K562 (cell line): ENCODE results near the gene FBXO10. TPM values are rescaled to one million over a fixed set of nuclear protein-coding genes. Genes with fewer than 3 reads are reported as not detected.

Experiments used
- ATAC-seq: fragments of 200-7000 bp; cut with Tn5 transposase; 3 replicates; pipeline ENCODE4 v1.9.1; 2020; ENCODE audit warnings: moderate library complexity
- BruUV-seq: library from RNA; stranded (reverse); fragments of 400-500 nt; replicated peaks from 2 replicates; lab custom pipeline; 2021; lab: Mats Ljungman, UMichigan
- CTCF ChIA-PET: fragments of 300-600 bp; formaldehyde crosslinking; extraction: SDS; loops from one replicate; lab custom pipeline; 2021; ENCODE audit warnings: low intra/inter-chr PET ratio; lab: Yijun Ruan, JAX
- POLR2A ChIA-PET: fragments of 300-600, 350-650 bp; sonication (Branson Sonifier 250); formaldehyde crosslinking; extraction: SDS; loops from one replicate; lab custom pipeline; 2021; ENCODE audit warnings: antibody characterized with exemption, inconsistent platforms; lab: Yijun Ruan, JAX
- DNase-seq, 4 experiments: peaks; one replicate each; pipeline versions ENCODE4 v3.0.0 to v3.0.0-alpha.2; 2011 to 2018; ENCODE audit warnings: low spot score in 3 of 4, mixed read lengths in 3 of 4; ENCODE audit errors: extremely low read depth in 1 of 4
- FAIRE-seq: peaks from 2 replicates; lab custom pipeline; 2011; peaks lifted over from hg19 to GRCh38; lab: Jason Lieb, UNC
- H2AFZ ChIP-seq: 2 replicates; pipeline ENCODE4 v1.6.0; 2011; ENCODE audit warnings: low read depth, low read length, control low read depth, inconsistent platforms
- H3K27ac ChIP-seq: fragments of 200-600 bp; 3 replicates; pipeline ENCODE4 v1.8.0; 2011; ENCODE audit warnings: low read depth, mild to moderate bottlenecking, control low read depth, inconsistent platforms, low read length, moderate library complexity, mixed read lengths; ENCODE audit errors: extremely low read depth
- H3K27me3 ChIP-seq, 2 experiments: fragments of 300-600 bp in 1 of 2; 2 replicates in 1 of 2; 3 replicates in 1 of 2; pipeline versions ENCODE4 v1.6.0 to v1.8.0; 2011; ENCODE audit warnings: inconsistent platforms in 2 of 2, low read length in 2 of 2, mild to moderate bottlenecking in 1 of 2, mixed read lengths in 1 of 2, moderate library complexity in 1 of 2; ENCODE audit not compliant: control insufficient read depth in 2 of 2, insufficient read depth in 2 of 2
- H3K36me3 ChIP-seq: fragments of 300-600 bp; 3 replicates; pipeline ENCODE4 v1.8.0; 2011; ENCODE audit warnings: mild to moderate bottlenecking, low read length, inconsistent platforms; ENCODE audit not compliant: control insufficient read depth, insufficient read depth
- H3K4me1 ChIP-seq, 2 experiments: fragments of 200-600 bp in 1 of 2; replicated peaks in 1 of 2; 2 replicates in 1 of 2; 3 replicates in 1 of 2; pipeline versions ENCODE4 v1.5.1 to v1.8.0; 2011; ENCODE audit warnings: inconsistent platforms in 2 of 2, low read length in 2 of 2, mild to moderate bottlenecking in 1 of 2, mixed read lengths in 1 of 2, moderate library complexity in 1 of 2; ENCODE audit not compliant: control insufficient read depth in 2 of 2, insufficient read depth in 2 of 2
- H3K4me2 ChIP-seq: 2 replicates; pipeline ENCODE4 v1.6.1; 2011; ENCODE audit warnings: low read length, control low read depth, inconsistent platforms, mixed read lengths; ENCODE audit not compliant: insufficient read depth
- H3K4me3 ChIP-seq: fragments of 200-600 bp; sonication (generic), shearing (Covaris generic); 2 replicates; pipeline ENCODE4 v1.5.1; 2016; ENCODE audit warnings: control low read depth, inconsistent platforms
- H3K79me2 ChIP-seq: fragments of 200-600 bp; 3 replicates; pipeline ENCODE4 v1.8.0; 2011; ENCODE audit warnings: low read length, inconsistent platforms; ENCODE audit not compliant: control insufficient read depth, insufficient read depth
- H3K9ac ChIP-seq, 2 experiments: 2 replicates each; pipeline versions ENCODE4 v1.6.0 to v1.6.1; 2011; ENCODE audit warnings: low read depth in 2 of 2, low read length in 2 of 2, control low read depth in 1 of 2, inconsistent platforms in 1 of 2, mild to moderate bottlenecking in 1 of 2, mixed read lengths in 1 of 2; ENCODE audit not compliant: insufficient read depth in 1 of 2
- H3K9me1 ChIP-seq: one replicate; pipeline ENCODE4 v1.6.0; 2011; ENCODE audit warnings: inconsistent platforms, mild to moderate bottlenecking, low read length, moderate library complexity; ENCODE audit not compliant: control insufficient read depth, insufficient read depth
- H3K9me3 ChIP-seq: replicated peaks from 2 replicates; pipeline ENCODE4 v1.5.1; 2011; ENCODE audit warnings: low read depth, low read length, inconsistent platforms; ENCODE audit not compliant: control insufficient read depth, insufficient read depth
- H4K20me1 ChIP-seq: replicated peaks from 2 replicates; pipeline ENCODE4 v1.6.1; 2011; ENCODE audit warnings: low read length, inconsistent platforms, mixed read lengths; ENCODE audit not compliant: control insufficient read depth, insufficient read depth
- ATF3 ChIP-seq, 2 experiments: fragments of 450-650 bp in 1 of 2; sonication (generic) in 1 of 2; formaldehyde crosslinking in 1 of 2; IDR thresholded peaks in 1 of 2; conservative IDR thresholded peaks in 1 of 2; 2 replicates each; pipeline versions ENCODE4 v1.6.1 to v1.8.1; 2016 to 2023; ENCODE audit warnings: mild to moderate bottlenecking in 2 of 2, moderate library complexity in 2 of 2, inconsistent platforms in 1 of 2, missing genetic modification reagents in 1 of 2
- ELF1 ChIP-seq: fragments of 200-800 bp; sonication (Bioruptor generic); IDR thresholded peaks from 2 replicates; pipeline ENCODE4 v1.6.1; 2016; ENCODE audit warnings: missing genetic modification characterization, missing compliant biosample characterization
- KLF13 ChIP-seq: fragments of 450-650 bp; IDR thresholded peaks from 2 replicates; pipeline ENCODE4 v1.6.1; 2016; ENCODE audit warnings: missing genetic modification characterization, low read depth, mild to moderate bottlenecking, missing compliant biosample characterization, moderate library complexity, borderline replicate concordance
- MBD1 ChIP-seq: fragments of 250-450 bp; sonication (Bioruptor Pico); IDR thresholded peaks from 2 replicates; pipeline ENCODE4 v1.8.0; 2022; ENCODE audit warnings: inconsistent platforms
- NCOA4 ChIP-seq: fragments of 450-650 bp; IDR thresholded peaks from 2 replicates; pipeline ENCODE4 v1.6.1; 2018; ENCODE audit warnings: mild to moderate bottlenecking; ENCODE audit not compliant: partially characterized antibody
- NR2C1 ChIP-seq, 2 experiments: fragments of 450-650 bp; IDR thresholded peaks; 2 replicates each; pipeline ENCODE4 v1.6.1; 2017; ENCODE audit warnings: mild to moderate bottlenecking in 2 of 2, antibody characterized with exemption in 1 of 2, inconsistent platforms in 1 of 2, missing compliant biosample characterization in 1 of 2, missing genetic modification characterization in 1 of 2
- POLR3G ChIP-seq: IDR thresholded peaks from 2 replicates; pipeline ENCODE4 v1.6.1; 2011; ENCODE audit not compliant: insufficient read length, insufficient replicate concordance; ENCODE audit errors: extremely low read depth
- SIN3B ChIP-seq: fragments of 450-650 bp; IDR thresholded peaks from 2 replicates; pipeline ENCODE4 v1.6.1; 2017; ENCODE audit warnings: low read depth, mild to moderate bottlenecking, moderate library complexity
- TAF9B ChIP-seq: fragments of 450-650 bp; IDR thresholded peaks from 2 replicates; pipeline ENCODE4 v1.6.1; 2018; ENCODE audit warnings: mild to moderate bottlenecking; ENCODE audit not compliant: partially characterized antibody
- TCFL5 ChIP-seq: fragments of 250-450 bp; sonication (Bioruptor Pico); conservative IDR thresholded peaks from 2 replicates; pipeline ENCODE4 v1.6.1; 2021; ENCODE audit warnings: mild to moderate bottlenecking, moderate library complexity, matching md5 sums
- TGIF2 ChIP-seq: sonication (generic); formaldehyde crosslinking; IDR thresholded peaks from 2 replicates; pipeline ENCODE4 v1.8.1; 2022; ENCODE audit warnings: mild to moderate bottlenecking, missing genetic modification reagents, moderate library complexity
- ZBTB1 ChIP-seq: sonication (generic); formaldehyde crosslinking; IDR thresholded peaks from 2 replicates; pipeline ENCODE4 v1.8.1; 2023; ENCODE audit warnings: missing genetic modification reagents, low read depth, mild to moderate bottlenecking, borderline replicate concordance
- ZFP1 ChIP-seq: fragments of 450-650 bp; formaldehyde crosslinking; IDR thresholded peaks from 2 replicates; pipeline ENCODE4 v1.4.0; 2020; ENCODE audit warnings: mild to moderate bottlenecking, mixed read lengths
- ZFP91 ChIP-seq: sonication (generic); formaldehyde crosslinking; IDR thresholded peaks from 2 replicates; pipeline ENCODE4 v1.8.0; 2022; ENCODE audit warnings: mild to moderate bottlenecking, missing genetic modification reagents
- ZNF197 ChIP-seq: fragments of 200-800 bp; sonication (Bioruptor generic); IDR thresholded peaks from 2 replicates; pipeline ENCODE4 v1.6.1; 2016; ENCODE audit warnings: low read depth, missing genetic modification characterization, missing compliant biosample characterization
- ZNF311 ChIP-seq: fragments of 250-450 bp; sonication (Bioruptor Pico); IDR thresholded peaks from 2 replicates; pipeline ENCODE4 v1.4.0; 2020; ENCODE audit warnings: mild to moderate bottlenecking, moderate library complexity
- ZNF780A ChIP-seq: fragments of 250-450 bp; sonication (Bioruptor Pico); IDR thresholded peaks from 2 replicates; pipeline ENCODE4 v1.5.0; 2021; ENCODE audit warnings: mild to moderate bottlenecking
- WGBS: fragments of 100-300 bp; shearing (Covaris generic); methylation state at CpG from one replicate; pipeline ENCODE4 v1.1.6; 2016; ENCODE audit warnings: low coverage, mixed read lengths; ENCODE audit not compliant: insufficient coverage; ENCODE audit errors: missing lambda C conversion rate; 5-methylcytosine and 5-hydroxymethylcytosine counted together
- in situ Hi-C: fragments of 300-500 bp; cut with MboI; formaldehyde crosslinking; loops from 4 replicates; pipeline ENCODE4 v1.15.0; 2018; ENCODE audit warnings: inconsistent platforms, mixed read lengths
- intact Hi-C: fragments of 100-400 bp; cut with micrococcal nuclease; formaldehyde crosslinking; loops from 2 replicates; pipeline ENCODE4 v1.14.2; 2022
- polyA plus RNA-seq, 8 experiments: library from polyadenylated mRNA; depleted of rRNA in 4 of 8; stranded (reverse) in 5 of 8; unstranded in 3 of 8; fragments of >200 nt; fragmentation: Nextera tagmentation in 2 of 8; fragmentation: Illumina TruSeq in 1 of 8; extraction: Ambion mirVana in 2 of 8; extraction: Trizol in 1 of 8; gene quantifications; 2 replicates each; pipeline versions ENCODE4 v1.2.1 to v1.2.3, GENCODE V29; 2011 to 2014; ENCODE audit warnings: inconsistent platforms in 1 of 8, missing spikeins in 1 of 8
- total RNA-seq, 7 experiments: library from RNA; depleted of rRNA in 6 of 7; stranded (reverse); fragments of >200 nt in 6 of 7; fragmentation: Illumina TruSeq in 2 of 7; extraction: Trizol in 2 of 7; gene quantifications; 2 replicates each; pipeline versions ENCODE4 v1.2.1 to v1.2.3, GENCODE V29; 2011 to 2021; ENCODE audit warnings: low replicate concordance in 1 of 7

FBXO10 gene
- total and polyA plus RNA-seq, 9 of the 15 experiments (the other 6 are each of a cell fraction or from before 2014, with no cell fraction given): 0.84 to 9.9 (median 6.0) TPM

- H2AFZ ChIP-seq: no peak overlapping the region
- no peak overlapping the region for H3K4me2 ChIP-seq
- FAIRE-seq (no peak), ATAC-seq (no peak), DNase-seq (no peak)
- CTCF ChIA-PET: interaction anchor here (0.6 kb wide), 1 partner anchor 28 kb away, joined by 6 read pairs; no protein-coding TSS in a partner anchor
- no TSS peak for BruUV-seq
- H3K9me3 ChIP-seq: no peaks in the 10 kb centered on the region; the same call in 1 of the 2 replicates
- no peaks in the 10 kb centered on the region for H4K20me1 ChIP-seq
- H3K9ac ChIP-seq: no peak overlapping the region
- H3K9me1 ChIP-seq: no peaks in the 10 kb centered on the region
- in situ Hi-C loops (no loop called here), intact Hi-C loops (no loop called here)
- POLR2A ChIA-PET: interaction anchor here (1.0 kb wide), 1 partner anchor 9 kb away, joined by 4 read pairs; no protein-coding TSS in a partner anchor
- H3K4me3 ChIP-seq: no peak overlapping the region
- peaks cover 0 to 2% of the 10 kb centered on the region in 2 experiments; a peak in 1 of 5 replicates for H3K4me1 ChIP-seq
- H3K27me3 ChIP-seq: no peaks in the 10 kb centered on the region
- WGBS: 93% methylated on average over 3 of the region's 3 CpGs
- H3K27ac ChIP-seq: no peak overlapping the region
- H3K79me2 ChIP-seq: peaks cover 10% of the 10 kb centered on the region; the same call in 1 of the 3 replicates
- H3K36me3 ChIP-seq: peaks cover 19% of the 10 kb centered on the region; the same call in 2 of the 3 replicates
- no peak for TF ChIP-seq TAF9B
- no peak for TF ChIP-seq NR2C1 (IDR thresholded peaks at IDR 0.05)
- no peak for TF ChIP-seq NR2C1 (tag; IDR thresholded peaks at IDR 0.05)
- TF ChIP-seq ZFP1: no peak
- TF ChIP-seq NCOA4: no peak
- TF ChIP-seq ZNF197 (CRISPR knock-in tag): no peak
- TF ChIP-seq ATF3 (IDR thresholded peaks at IDR 0.05): no peak
- TF ChIP-seq ATF3 (CRISPR knock-in tag; conservative IDR thresholded peaks at IDR 0.05): no peak
- TF ChIP-seq TCFL5 (CRISPR knock-in tag): no peak
- TF ChIP-seq ZNF780A (CRISPR knock-in tag): no peak
- TF ChIP-seq ZFP91 (CRISPR knock-in tag): no peak
- no peak for TF ChIP-seq POLR3G
- TF ChIP-seq ZNF311 (CRISPR knock-in tag): no peak
- TF ChIP-seq MBD1 (CRISPR knock-in tag): no peak
- TF ChIP-seq TGIF2 (CRISPR knock-in tag): no peak
- TF ChIP-seq KLF13 (tag): no peak
- TF ChIP-seq ZBTB1 (CRISPR knock-in tag): no peak
- TF ChIP-seq ELF1 (tag): no peak
- TF ChIP-seq SIN3B: no peak
Observed at GRCh38 chr9:37566716-37567115, 9.5 kb downstream of the FBXO10 start.
